ENCODE data around the gene TUBGCP3. TPM values are rescaled to one million over a fixed set of nuclear protein-coding genes. Genes with fewer than 3 reads are reported as not detected.
"Not testable (repeated sequence)": the region's sequence is repeated elsewhere in the genome, so short reads cannot be mapped to it uniquely, and the experiment has no call there.

The TUBGCP3 gene
- total RNA-seq, 2 experiments from 2014 or later: 41.5 to 43.2 TPM

GRCh38 chr13:112574834-112575613 is 12.9 kb downstream of the TUBGCP3 start:
- H3K9me3 Mint-ChIP-seq: peaks cover 10% of the 10 kb centered on the region
- peaks cover 30% of the 10 kb centered on the region for H3K36me3 Mint-ChIP-seq
- no peak overlapping the region for H3K27ac Mint-ChIP-seq
- no peak for DNase-seq
- H3K4me1 Mint-ChIP-seq: peaks cover 53% of the 10 kb centered on the region
- no peak overlapping the region for H3K4me3 Mint-ChIP-seq
- no peaks in the 10 kb centered on the region for H3K27me3 Mint-ChIP-seq

- no peak for DNase-seq
- Mint-ChIP-seq H3K4me3 (no peak overlapping the region), H3K9me3 (peaks cover 10% of the 10 kb centered on the region), H3K27me3 (no peaks in the 10 kb centered on the region), H3K4me1 (peaks cover 53% of the 10 kb centered on the region), H3K27ac (no peak overlapping the region), H3K36me3 (peaks cover 28% of the 10 kb centered on the region)
Measured at GRCh38 chr13:112574416-112574815, 13.5 kb downstream of the TUBGCP3 start.

GRCh38 chr13:112573710-112574109 is 14.2 kb downstream of the TUBGCP3 start:
- Mint-ChIP-seq H3K36me3 (peaks cover 31% of the 10 kb centered on the region), H3K27ac (no peak overlapping the region), H3K4me1 (peaks cover 54% of the 10 kb centered on the region), H3K4me3 (no peak overlapping the region), H3K27me3 (no peaks in the 10 kb centered on the region), H3K9me3 (peaks cover 7% of the 10 kb centered on the region)
- DNase-seq: no peak

GRCh38 chr13:112572366-112572765 is 15.6 kb downstream of the TUBGCP3 start:
- Mint-ChIP-seq H3K36me3 (peaks cover 27% of the 10 kb centered on the region), H3K9me3 (peaks cover 5% of the 10 kb centered on the region), H3K27ac (no peak overlapping the region), H3K27me3 (no peaks in the 10 kb centered on the region), H3K4me1 (peaks cover 52% of the 10 kb centered on the region), H3K4me3 (no peak overlapping the region)
- no peak for DNase-seq

GRCh38 chr13:112569821-112570220 is 18.1 kb downstream of the TUBGCP3 start:
- Mint-ChIP-seq H3K9me3 (no peaks in the 10 kb centered on the region), H3K27ac (no peak overlapping the region), H3K27me3 (no peaks in the 10 kb centered on the region), H3K36me3 (peaks cover 20% of the 10 kb centered on the region), H3K4me3 (no peak overlapping the region), H3K4me1 (peaks cover 32% of the 10 kb centered on the region)
- DNase-seq: no peak

- DNase-seq: no peak
- Mint-ChIP-seq H3K27ac (no peak overlapping the region), H3K36me3 (peaks cover 32% of the 10 kb centered on the region), H3K27me3 (no peaks in the 10 kb centered on the region), H3K9me3 (no peaks in the 10 kb centered on the region), H3K4me3 (no peak overlapping the region), H3K4me1 (peaks cover 16% of the 10 kb centered on the region)
Measured at GRCh38 chr13:112567161-112567862, 20.6 kb downstream of the TUBGCP3 start.

- Mint-ChIP-seq H3K9me3 (no peaks in the 10 kb centered on the region), H3K27ac (no peak overlapping the region), H3K27me3 (no peaks in the 10 kb centered on the region), H3K36me3 (peaks cover 30% of the 10 kb centered on the region), H3K4me1 (peaks cover 1% of the 10 kb centered on the region), H3K4me3 (no peak overlapping the region)
- no peak for DNase-seq
Measured at GRCh38 chr13:112562786-112563383, 25.1 kb downstream of the TUBGCP3 start.

- H3K4me3 Mint-ChIP-seq: no peak overlapping the region
- no peak overlapping the region for H3K27ac Mint-ChIP-seq
- peaks cover 1% of the 10 kb centered on the region for H3K4me1 Mint-ChIP-seq
- H3K9me3 Mint-ChIP-seq: no peaks in the 10 kb centered on the region
- DNase-seq: no peak
- no peaks in the 10 kb centered on the region for H3K27me3 Mint-ChIP-seq
- peaks cover 28% of the 10 kb centered on the region for H3K36me3 Mint-ChIP-seq
Measured at GRCh38 chr13:112562254-112562653, 25.7 kb downstream of the TUBGCP3 start.

- no peak overlapping the region for H3K27ac Mint-ChIP-seq
- H3K27me3 Mint-ChIP-seq: no peaks in the 10 kb centered on the region
- H3K36me3 Mint-ChIP-seq: peaks cover 32% of the 10 kb centered on the region
- peaks cover 1% of the 10 kb centered on the region for H3K4me1 Mint-ChIP-seq
- no peak overlapping the region for H3K4me3 Mint-ChIP-seq
- no peaks in the 10 kb centered on the region for H3K9me3 Mint-ChIP-seq
- DNase-seq: no peak
Measured at GRCh38 chr13:112561478-112561877, 26.5 kb downstream of the TUBGCP3 start.

- no peaks in the 10 kb centered on the region for H3K9me3 Mint-ChIP-seq
- H3K36me3 Mint-ChIP-seq: peaks cover 34% of the 10 kb centered on the region
- DNase-seq: no peak
- no peak overlapping the region for H3K4me3 Mint-ChIP-seq
- peaks cover 1% of the 10 kb centered on the region for H3K4me1 Mint-ChIP-seq
- no peak overlapping the region for H3K27ac Mint-ChIP-seq
- H3K27me3 Mint-ChIP-seq: no peaks in the 10 kb centered on the region
Measured at GRCh38 chr13:112558696-112559418, 29.1 kb downstream of the TUBGCP3 start.

- Mint-ChIP-seq H3K9me3 (no peaks in the 10 kb centered on the region), H3K27me3 (no peaks in the 10 kb centered on the region), H3K27ac (no peak overlapping the region), H3K4me1 (peaks cover 3% of the 10 kb centered on the region), H3K4me3 (no peak overlapping the region), H3K36me3 (peaks cover 41% of the 10 kb centered on the region)
- DNase-seq: no peak
Measured at GRCh38 chr13:112556600-112556999, 31.4 kb downstream of the TUBGCP3 start.

GRCh38 chr13:112554214-112554850 is 33.6 kb downstream of the TUBGCP3 start:
- no peaks in the 10 kb centered on the region for H3K27me3 Mint-ChIP-seq
- no peak overlapping the region for H3K27ac Mint-ChIP-seq
- peaks cover 3% of the 10 kb centered on the region for H3K4me1 Mint-ChIP-seq
- no peak for DNase-seq
- no peak overlapping the region for H3K4me3 Mint-ChIP-seq
- H3K36me3 Mint-ChIP-seq: peaks cover 53% of the 10 kb centered on the region
- no peaks in the 10 kb centered on the region for H3K9me3 Mint-ChIP-seq

- DNase-seq, H3K4me3 Mint-ChIP-seq, H3K9me3 Mint-ChIP-seq, H3K4me1 Mint-ChIP-seq, H3K27me3 Mint-ChIP-seq, H3K27ac Mint-ChIP-seq: not testable (repeated sequence)
- peaks cover 62% of the 10 kb centered on the region for H3K36me3 Mint-ChIP-seq
Measured at GRCh38 chr13:112548975-112549374, 39.0 kb downstream of the TUBGCP3 start.

- Mint-ChIP-seq H3K27me3 (no peaks in the 10 kb centered on the region), H3K9me3 (no peaks in the 10 kb centered on the region), H3K27ac (no peak overlapping the region), H3K36me3 (peaks cover 45% of the 10 kb centered on the region), H3K4me1 (no peaks in the 10 kb centered on the region), H3K4me3 (no peak overlapping the region)
- DNase-seq: no peak
Measured at GRCh38 chr13:112545856-112546255, 42.1 kb downstream of the TUBGCP3 start.
